H1 (cell line): ENCODE measurements around the gene USP3. TPM values are rescaled to one million over a fixed set of nuclear protein-coding genes. Genes with fewer than 3 reads are reported as not detected.

Experiments
- CTCF ChIA-PET: fragments of 300-600 bp; sonication (Branson Sonifier 250); formaldehyde crosslinking; loops from one replicate; lab custom pipeline; 2021; ENCODE audit not compliant: partially characterized antibody; lab: Charles Lee
- POLR2A ChIA-PET: fragments of 300-600 bp; sonication (Branson Sonifier 250); formaldehyde crosslinking; loops from one replicate; lab custom pipeline; 2021; ENCODE audit warnings: inconsistent platforms; ENCODE audit not compliant: partially characterized antibody; lab: Charles Lee
- DNase-seq, 2 experiments: peaks; one replicate each; pipeline versions ENCODE4 v3.0.0 to v3.0.0-alpha.2; 2010 to 2022; ENCODE audit warnings: low spot score in 2 of 2, low read depth in 1 of 2, mixed read lengths in 1 of 2
- FAIRE-seq: peaks from 2 replicates; lab custom pipeline; 2011; peaks lifted over from hg19 to GRCh38; lab: Jason Lieb, UNC
- H2AFZ ChIP-seq: 2 replicates; pipeline ENCODE4 v1.8.1; 2012; ENCODE audit warnings: low read length, inconsistent platforms
- H2AK5ac ChIP-seq: 2 replicates; pipeline ENCODE4 v1.6.1; 2013; ENCODE audit warnings: low read depth, low read length
- H2BK120ac ChIP-seq: replicated peaks from 2 replicates; pipeline ENCODE3; 2013; ENCODE audit warnings: low read depth, low read length, inconsistent platforms
- H2BK12ac ChIP-seq: 2 replicates; pipeline ENCODE4 v1.6.1; 2013; ENCODE audit warnings: low read depth, low read length
- H2BK15ac ChIP-seq: 2 replicates; pipeline ENCODE4 v1.6.1; 2013; ENCODE audit warnings: low read length
- H2BK20ac ChIP-seq: 2 replicates; pipeline ENCODE4 v1.6.1; 2013; ENCODE audit warnings: low read length
- H2BK5ac ChIP-seq: 2 replicates; pipeline ENCODE4 v1.6.1; 2013; ENCODE audit warnings: low read depth, low read length
- H3K14ac ChIP-seq: 2 replicates; pipeline ENCODE4 v1.6.1; 2013; ENCODE audit warnings: inconsistent platforms; ENCODE audit not compliant: insufficient read length
- H3K18ac ChIP-seq: 2 replicates; pipeline ENCODE4 v1.6.1; 2013; ENCODE audit warnings: low read length; ENCODE audit errors: extremely low read depth
- H3K23ac ChIP-seq: 2 replicates; pipeline ENCODE4 v1.6.1; 2013; ENCODE audit warnings: inconsistent platforms; ENCODE audit not compliant: insufficient read length
- H3K23me2 ChIP-seq: 2 replicates; pipeline ENCODE4 v1.6.1; 2013; ENCODE audit warnings: low read depth, low read length
- H3K27ac ChIP-seq: 2 replicates; pipeline ENCODE4 v1.6.1; 2011; ENCODE audit warnings: low read depth, low read length, inconsistent platforms
- H3K27me3 ChIP-seq, 4 experiments: replicated peaks in 1 of 4; 1 replicate in 1 of 4; 2 replicates in 3 of 4; pipeline versions ENCODE4 v1.6.1 to v1.8.1; 2011 to 2013; ENCODE audit warnings: low read length in 3 of 4, mild to moderate bottlenecking in 3 of 4, inconsistent platforms in 2 of 4, mixed read lengths in 2 of 4, moderate library complexity in 1 of 4; ENCODE audit not compliant: control insufficient read depth in 3 of 4, insufficient read depth in 3 of 4; ENCODE audit errors: extremely low read depth in 1 of 4
- H3K36me3 ChIP-seq, 4 experiments: 2 replicates each; pipeline versions ENCODE4 v1.6.1 to v1.8.1; 2011 to 2013; ENCODE audit warnings: mild to moderate bottlenecking in 4 of 4, low read length in 3 of 4, moderate library complexity in 2 of 4, control low read depth in 1 of 4, inconsistent platforms in 1 of 4; ENCODE audit not compliant: insufficient read depth in 4 of 4, control insufficient read depth in 2 of 4
- H3K4ac ChIP-seq: replicated peaks from 2 replicates; pipeline ENCODE3; 2013; ENCODE audit warnings: low read length, low read depth, mixed read lengths, inconsistent platforms; ENCODE audit not compliant: insufficient read length
- H3K4me1 ChIP-seq, 4 experiments: replicated peaks in 1 of 4; 1 replicate in 1 of 4; 2 replicates in 3 of 4; pipeline versions ENCODE4 v1.6.1 to v1.8.1; 2011 to 2013; ENCODE audit warnings: low read length in 3 of 4, inconsistent platforms in 2 of 4, mixed read lengths in 1 of 4; ENCODE audit not compliant: insufficient read depth in 4 of 4, control insufficient read depth in 3 of 4
- H3K4me2 ChIP-seq, 2 experiments: 2 replicates each; pipeline versions ENCODE4 v1.6.1 to v1.8.1; 2011 to 2013; ENCODE audit warnings: low read depth in 2 of 2, low read length in 2 of 2, control low read depth in 1 of 2, inconsistent platforms in 1 of 2, mild to moderate bottlenecking in 1 of 2; ENCODE audit not compliant: insufficient read depth in 1 of 2
- H3K4me3 ChIP-seq, 4 experiments: fragments of 200-600, 300-600 bp in 1 of 4; sonication (generic), shearing (Covaris generic), sonication (Bioruptor Twin) in 1 of 4; 2 replicates each; pipeline versions ENCODE4 v1.5.1 to v1.8.1; 2011 to 2016; ENCODE audit warnings: low read length in 4 of 4, low read depth in 3 of 4, control low read depth in 2 of 4, inconsistent platforms in 2 of 4, mild to moderate bottlenecking in 2 of 4, mixed read lengths in 1 of 4, moderate library complexity in 1 of 4; ENCODE audit not compliant: insufficient read depth in 2 of 4; ENCODE audit errors: extremely low read depth in 1 of 4
- H3K56ac ChIP-seq: replicated peaks from 2 replicates; pipeline ENCODE3; 2013; ENCODE audit warnings: low read depth, mild to moderate bottlenecking, mixed read lengths, low read length, inconsistent platforms; ENCODE audit not compliant: insufficient read length
- H3K79me1 ChIP-seq: 2 replicates; pipeline ENCODE4 v1.6.1; 2013; ENCODE audit warnings: low read depth, low read length, control low read depth
- H3K79me2 ChIP-seq, 2 experiments: 2 replicates each; pipeline versions ENCODE4 v1.6.1 to v1.8.1; 2012 to 2013; ENCODE audit warnings: low read length in 2 of 2, mild to moderate bottlenecking in 2 of 2, inconsistent platforms in 1 of 2; ENCODE audit not compliant: insufficient read depth in 2 of 2, control insufficient read depth in 1 of 2
- H3K9ac ChIP-seq, 4 experiments: replicated peaks in 1 of 4; 1 replicate in 1 of 4; 2 replicates in 3 of 4; pipeline versions ENCODE4 v1.6.1 to v1.8.1; 2011 to 2013; ENCODE audit warnings: low read depth in 3 of 4, low read length in 3 of 4, control low read depth in 2 of 4, mild to moderate bottlenecking in 2 of 4, moderate library complexity in 2 of 4, inconsistent platforms in 1 of 4; ENCODE audit errors: extremely low read depth in 1 of 4
- H3K9me3 ChIP-seq, 2 experiments: 2 replicates each; pipeline versions ENCODE4 v1.6.1 to v1.8.1; 2012 to 2013; ENCODE audit warnings: mild to moderate bottlenecking in 2 of 2, moderate library complexity in 2 of 2, control low read depth in 1 of 2, inconsistent platforms in 1 of 2, low read depth in 1 of 2, low read length in 1 of 2, mixed read lengths in 1 of 2; ENCODE audit not compliant: insufficient read depth in 2 of 2
- H4K20me1 ChIP-seq, 2 experiments: replicated peaks in 1 of 2; 2 replicates each; pipeline versions ENCODE3 to v1.8.1; 2011 to 2013; ENCODE audit warnings: inconsistent platforms in 2 of 2, low read length in 2 of 2, mild to moderate bottlenecking in 1 of 2; ENCODE audit not compliant: insufficient read depth in 2 of 2, control insufficient read depth in 1 of 2
- H4K5ac ChIP-seq: 2 replicates; pipeline ENCODE4 v1.6.1; 2013; ENCODE audit warnings: low read length, low read depth, mixed read lengths, inconsistent platforms; ENCODE audit not compliant: insufficient read length
- H4K8ac ChIP-seq: 2 replicates; pipeline ENCODE4 v1.8.0; 2013; ENCODE audit warnings: mild to moderate bottlenecking, moderate library complexity, low read length, inconsistent platforms; ENCODE audit not compliant: insufficient read depth; ENCODE audit errors: extremely low read depth
- H4K91ac ChIP-seq: replicated peaks from 2 replicates; pipeline ENCODE3; 2013; ENCODE audit warnings: low read length, mixed read lengths, inconsistent platforms; ENCODE audit not compliant: insufficient read length
- EZH2 ChIP-seq: fragments of 200-600 bp; sonication (generic); IDR thresholded peaks from 2 replicates; pipeline ENCODE4 v1.7.1; 2012; ENCODE audit warnings: low read depth, mild to moderate bottlenecking, moderate library complexity, low read length, inconsistent platforms; ENCODE audit not compliant: severe bottlenecking
- HDAC2 ChIP-seq, 2 experiments: fragments of 300-600 bp in 1 of 2; sonication (generic) in 1 of 2; IDR thresholded peaks; 2 replicates each; pipeline ENCODE4 v1.6.1; 2011 to 2012; ENCODE audit warnings: low read depth in 2 of 2, low read length in 2 of 2, mild to moderate bottlenecking in 2 of 2, moderate library complexity in 2 of 2, borderline replicate concordance in 1 of 2, inconsistent platforms in 1 of 2
- JUN ChIP-seq: IDR thresholded peaks from 2 replicates; pipeline ENCODE4 v1.6.1; 2011; ENCODE audit warnings: low read depth, mild to moderate bottlenecking, improper control_type of control experiment, low read length
- KDM4A ChIP-seq: IDR thresholded peaks from one replicate; pipeline ENCODE4 v1.7.1; 2012; ENCODE audit warnings: low read depth, mild to moderate bottlenecking, moderate library complexity, low read length, inconsistent platforms; ENCODE audit not compliant: severe bottlenecking
- PHF8 ChIP-seq: fragments of 200-600 bp; sonication (generic); conservative IDR thresholded peaks from 2 replicates; pipeline ENCODE4 v1.7.1; 2012; ENCODE audit warnings: low read depth, mild to moderate bottlenecking, inconsistent platforms, low read length, moderate library complexity
- RBBP5 ChIP-seq: IDR thresholded peaks from 2 replicates; pipeline ENCODE4 v1.7.1; 2012; ENCODE audit warnings: low read depth, mild to moderate bottlenecking, inconsistent platforms, low read length, moderate library complexity, borderline replicate concordance
- SIN3A ChIP-seq, 2 experiments: IDR thresholded peaks in 1 of 2; conservative IDR thresholded peaks in 1 of 2; 2 replicates each; pipeline ENCODE4 v1.6.1; 2011 to 2012; ENCODE audit warnings: low read length in 2 of 2, improper control_type of control experiment in 1 of 2, low read depth in 1 of 2, mild to moderate bottlenecking in 1 of 2
- WGBS, 2 experiments: shearing (Covaris generic) in 1 of 2; methylation state at CpG; one replicate each; pipeline versions ENCODE4 v1.1.6 to v1.1.7; 2013 to 2015; ENCODE audit warnings: low lambda C conversion rate in 2 of 2, mixed read lengths in 2 of 2, inconsistent platforms in 1 of 2, low coverage in 1 of 2, missing lambda C conversion rate in 1 of 2; ENCODE audit not compliant: insufficient replicate concordance in 2 of 2, insufficient coverage in 1 of 2, insufficient read length in 1 of 2; ENCODE audit errors: extremely low coverage in 1 of 2, missing lambda C conversion rate in 1 of 2; 5-methylcytosine and 5-hydroxymethylcytosine counted together
- polyA plus RNA-seq, 7 experiments: library from polyadenylated mRNA; depleted of rRNA in 3 of 7; stranded (reverse) in 5 of 7; unstranded in 2 of 7; fragments of >200 nt in 5 of 7; fragments of 200-250 nt in 2 of 7; gene quantifications; 1 replicate in 5 of 7; 2 replicates in 1 of 7; 4 replicates in 1 of 7; pipeline versions ENCODE4 v1.2.1 to v1.2.3, GENCODE V29; 2011 to 2013; ENCODE audit warnings: missing spikeins in 2 of 7, mixed read lengths in 2 of 7
- total RNA-seq: library from RNA; stranded (reverse); fragmentation: NEBNext Ultra II Directional; extraction: Animal tissue kit (Norgen Biotek cat#: 25700); gene quantifications from 2 replicates; pipeline ENCODE4 v1.2.1, GENCODE V29; 2021
- TF ChIP-seq, protein P1 (sequence below): IDR thresholded peaks from 2 replicates; pipeline ENCODE4 v1.6.1; 2011; ENCODE audit warnings: low read length, improper control_type of control experiment

The USP3 gene
- total and polyA plus RNA-seq, 2 of the 8 experiments (the other 6 are each of a cell fraction or from before 2014, with no cell fraction given), result 15.5 to 16.2 TPM

DNA sequence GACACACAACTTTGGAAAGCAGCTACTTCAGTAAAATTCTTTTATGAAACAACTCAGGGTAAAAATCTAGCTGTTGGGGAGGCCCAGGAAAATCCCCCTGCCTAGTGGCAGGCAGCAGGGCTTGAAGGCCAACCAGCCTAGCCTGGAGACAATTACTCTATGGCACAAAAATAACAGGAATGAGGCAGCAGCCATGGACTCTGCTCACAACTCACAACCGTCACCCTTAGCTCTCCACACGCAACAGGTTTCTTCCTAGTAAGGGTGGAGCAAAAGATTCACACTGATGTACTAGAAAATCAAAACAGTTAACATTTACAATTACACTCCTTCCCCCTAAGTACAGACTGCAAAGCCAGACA lies 92.3 kb downstream of the USP3 start:
- WGBS, 2 experiments, result 93% methylated on average over 2 of the region's 2 CpGs; no CpG with 5 or more reads in 1 of the 2 experiments
- FAIRE-seq (no peak), DNase-seq (no peak)
- ChIA-PET POLR2A (interaction anchor here (0.6 to 1.3 kb wide), 2 partner anchors 87 to 93 kb away, joined by 3 to 5 read pairs; no protein-coding TSS in a partner anchor), CTCF (interaction anchor here (0.8 to 2.4 kb wide), 10 partner anchors 11 to 134 kb away, joined by 3 to 8 read pairs (median 4); no protein-coding TSS in a partner anchor)
- H3K27ac ChIP-seq, result no peak overlapping the region
- peaks cover 13% of the 10 kb centered on the region for H3K23me2 ChIP-seq
- no peaks in the 10 kb centered on the region for H4K20me1 ChIP-seq
- H2AFZ ChIP-seq, result no peak overlapping the region
- H3K4ac ChIP-seq, result no peak overlapping the region
- no peak overlapping the region for H2AK5ac ChIP-seq
- no peak overlapping the region for H3K4me2 ChIP-seq
- no peaks in the 10 kb centered on the region; the same call in 1 of the 2 replicates for H3K79me1 ChIP-seq
- 0 out of 8 replicates have a peak, but pooled peaks cover 0 to 3% (median 0%) of the 10 kb centered on the region in 4 experiments for H3K36me3 ChIP-seq
- H2BK12ac ChIP-seq, result no peak overlapping the region
- no peak overlapping the region for H2BK5ac ChIP-seq
- H2BK15ac ChIP-seq, result no peak overlapping the region
- no peak overlapping the region for H3K14ac ChIP-seq
- H4K5ac ChIP-seq, result no peak overlapping the region
- peaks cover 0 to 21% (median 9%) of the 10 kb centered on the region in 4 experiments; a peak in 4 of 7 replicates for H3K27me3 ChIP-seq
- H3K9ac ChIP-seq, result no peak overlapping the region
- H4K91ac ChIP-seq, result no peak overlapping the region
- no peak overlapping the region for H3K4me3 ChIP-seq
- H3K56ac ChIP-seq, result no peak overlapping the region
- H3K18ac ChIP-seq, result no peak overlapping the region
- no peaks in the 10 kb centered on the region for H3K9me3 ChIP-seq
- H3K23ac ChIP-seq, result no peak overlapping the region
- peaks cover 0 to 21% (median 12%) of the 10 kb centered on the region in 4 experiments; a peak in 6 of 7 replicates for H3K4me1 ChIP-seq
- H4K8ac ChIP-seq, result no peak overlapping the region
- H2BK20ac ChIP-seq, result no peak overlapping the region
- H3K79me2 ChIP-seq, result no peaks in the 10 kb centered on the region
- H2BK120ac ChIP-seq, result no peak overlapping the region
- no peak for TF ChIP-seq KDM4A
- TF ChIP-seq RBBP5, result no peak
- no peak for TF ChIP-seq HDAC2 (IDR thresholded peaks at IDR 0.05; ENCODE audit: borderline replicate concordance in 1 of 2, low read depth in 2 of 2, low read length in 2 of 2)
- no peak for TF ChIP-seq SIN3A (conservative IDR thresholded peaks at IDR 0.05 in 1 of 2, IDR thresholded peaks at IDR 0.05 in 1 of 2; ENCODE audit: low read depth in 1 of 2, low read length in 2 of 2)
- TF ChIP-seq, protein P1, sequence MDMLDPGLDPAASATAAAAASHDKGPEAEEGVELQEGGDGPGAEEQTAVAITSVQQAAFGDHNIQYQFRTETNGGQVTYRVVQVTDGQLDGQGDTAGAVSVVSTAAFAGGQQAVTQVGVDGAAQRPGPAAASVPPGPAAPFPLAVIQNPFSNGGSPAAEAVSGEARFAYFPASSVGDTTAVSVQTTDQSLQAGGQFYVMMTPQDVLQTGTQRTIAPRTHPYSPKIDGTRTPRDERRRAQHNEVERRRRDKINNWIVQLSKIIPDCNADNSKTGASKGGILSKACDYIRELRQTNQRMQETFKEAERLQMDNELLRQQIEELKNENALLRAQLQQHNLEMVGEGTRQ, result no peak
- TF ChIP-seq PHF8, result no peak
- no peak for TF ChIP-seq EZH2
- TF ChIP-seq JUN, result no peak
